GM21737 (cell line): ENCODE data around the gene FRAT1.

ENCODE experiments used
- ATAC-seq: cut with Tn5 transposase; IDR thresholded peaks from one replicate; pipeline ENCODE4 v1.9.1; 2021; ENCODE audit warnings: mild to moderate bottlenecking, moderate library complexity; ENCODE audit not compliant: unreplicated experiment

FRAT1 gene

DNA sequence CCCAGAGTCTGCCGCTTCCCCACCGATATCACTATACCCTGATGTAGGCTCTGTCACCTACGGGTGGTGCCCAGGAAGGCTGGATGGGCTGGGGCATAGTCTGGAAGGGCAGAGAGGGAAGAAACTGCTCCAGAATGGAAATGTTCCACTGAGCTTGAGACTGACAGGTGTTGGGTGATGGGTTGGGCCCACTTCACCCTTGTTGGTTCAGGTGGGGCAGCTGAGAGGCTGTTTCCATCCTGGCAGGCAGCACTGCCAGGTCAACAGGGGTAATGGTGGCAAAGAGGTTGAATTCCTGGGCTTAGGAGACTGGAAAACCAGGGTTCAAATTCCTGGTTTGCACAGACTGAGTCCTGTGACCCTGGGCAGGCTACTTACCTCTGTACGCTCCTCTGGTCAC lies 44.0 kb downstream of the FRAT1 start:
- ATAC-seq: no peak

DNA sequence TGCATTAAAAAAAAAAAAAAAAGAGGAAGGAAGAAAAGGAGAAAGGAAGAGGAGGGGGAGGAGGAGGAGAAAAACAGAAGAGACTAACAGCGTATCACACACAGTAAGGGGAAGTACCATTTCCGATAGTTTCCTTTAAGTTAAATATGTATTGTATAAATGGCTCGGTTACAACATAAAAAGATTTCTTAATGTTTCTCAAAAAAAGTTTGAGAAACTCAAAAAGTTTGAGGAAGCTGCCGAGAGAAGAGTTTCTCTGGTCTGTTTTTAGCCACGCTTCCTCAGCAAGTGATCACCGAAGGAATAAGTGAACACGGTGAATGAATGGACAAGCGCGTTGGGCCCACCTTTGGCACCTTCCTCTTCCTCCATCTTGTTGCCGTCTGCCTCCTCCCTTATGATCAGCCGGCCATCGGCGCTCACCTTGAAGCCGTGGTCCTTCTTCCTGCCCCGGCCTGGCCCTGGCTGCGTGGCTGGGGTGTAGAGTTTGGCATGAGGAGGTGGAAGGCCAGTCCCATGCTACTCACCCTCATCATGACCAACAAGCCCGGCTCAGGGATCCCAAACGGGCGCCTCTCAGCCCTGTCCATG lies 46.8 kb downstream of the FRAT1 start:
- ATAC-seq: no peak

DNA sequence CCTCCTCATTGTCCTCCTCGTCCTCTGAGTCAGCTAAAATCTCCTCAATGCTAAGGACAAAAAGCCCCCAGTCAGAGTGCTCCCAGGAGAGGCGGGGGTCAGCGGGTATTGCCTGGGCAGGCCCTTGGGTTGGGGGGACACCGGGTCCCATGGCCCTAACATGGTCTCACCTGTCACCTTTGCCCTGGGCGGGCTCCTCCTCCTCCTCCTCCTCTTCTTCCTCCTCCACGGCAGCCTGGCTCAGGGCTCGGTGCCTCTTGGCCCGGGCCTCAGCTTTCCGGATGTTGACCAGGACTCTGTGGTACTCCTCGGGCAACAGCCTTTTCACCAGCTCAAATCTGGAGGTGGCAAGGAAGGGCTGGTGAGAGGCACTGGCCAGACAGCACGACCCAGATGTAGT lies 47.5 kb downstream of the FRAT1 start:
- ATAC-seq: no peak

GRCh38 chr10:97367126-97367649 lies 48.1 kb downstream of the FRAT1 start:
- ATAC-seq: no peak
